ENCODE results near the gene MED8. TPM values are rescaled to one million over a fixed set of nuclear protein-coding genes. Genes with fewer than 3 reads are reported as not detected.
A peak's percentile ranks its signal among the peaks of the same experiment; 100 is the strongest.

The MED8 gene
- total and polyA plus RNA-seq, 9 of the 15 experiments (the other 6 are each of a cell fraction or from before 2014, with no cell fraction given), result 23.0 to 120 (median 56.4) TPM

- TF ChIP-seq ZHX1 (conservative IDR thresholded peaks at IDR 0.05; ENCODE audit: low read length) (peak; percentile 95), KDM5B (IDR thresholded peaks at IDR 0.05; ENCODE audit: insufficient replicate concordance, low read depth, low read length) (peak; percentile 86), KDM4B (IDR thresholded peaks at IDR 0.05; ENCODE audit: borderline replicate concordance in 2 of 2, low read depth in 1 of 2) (0 out of 4 replicates have a peak, but pooled peaks of 1 of the 2 experiments have one; percentile 35), NFIX (CRISPR knock-in tag; IDR thresholded peaks at IDR 0.05; ENCODE audit: low read depth) (no peak), ZNF696 (CRISPR knock-in tag; conservative IDR thresholded peaks at IDR 0.05) (no peak), HNRNPL (IDR thresholded peaks at IDR 0.05; ENCODE audit: low read depth, low read length) (peak; percentile 66), HNRNPLL (IDR thresholded peaks at IDR 0.05; ENCODE audit: low read depth, low read length, poor library complexity, severe bottlenecking) (peak; percentile 53), U2AF1 (optimal IDR thresholded peaks at IDR 0.05; ENCODE audit: low read depth, low read length) (no peak), SOX6 (IDR thresholded peaks at IDR 0.05) (no peak), ZNF316 (IDR thresholded peaks at IDR 0.05) (no peak), ZBED1 (IDR thresholded peaks at IDR 0.05) (no peak), OTX1 (CRISPR knock-in tag; IDR thresholded peaks at IDR 0.05) (no peak), CTCF (IDR thresholded peaks at IDR 0.05 in 2 of 3, conservative IDR thresholded peaks at IDR 0.05 in 1 of 3; ENCODE audit: insufficient read depth in 2 of 3, low read depth in 1 of 3, low read length in 3 of 3) (no peak; a peak in 1 of 6 replicates), FOXM1 (IDR thresholded peaks at IDR 0.05; ENCODE audit: low read depth) (peak; percentile 100), FOXM1 (CRISPR knock-in tag; IDR thresholded peaks at IDR 0.05; ENCODE audit: low read depth) (peak; percentile 96), MYBL2 (IDR thresholded peaks at IDR 0.05; ENCODE audit: low read depth) (peak; percentile 100), MYBL2 (CRISPR knock-in tag; IDR thresholded peaks at IDR 0.05; ENCODE audit: borderline replicate concordance) (peak; percentile 97; the same call in 1 of the 2 replicates), CEBPB (tag; IDR thresholded peaks at IDR 0.05) (no peak), MEIS2 (IDR thresholded peaks at IDR 0.05; ENCODE audit: partially characterized antibody) (no peak), KLF10 (CRISPR knock-in tag; IDR thresholded peaks at IDR 0.05) (no peak), TRIM28 (IDR thresholded peaks at IDR 0.05) (no peak), EGR1 (conservative IDR thresholded peaks at IDR 0.05) (no peak), CREB3L1 (IDR thresholded peaks at IDR 0.05; ENCODE audit: borderline replicate concordance, low read depth) (peak; percentile 53; the same call in 1 of the 2 replicates)
Measured at GRCh38 chr1:43358746-43359693, 30.6 kb downstream of the MED8 start, which contains the start of gene CDC20 (continued).
